HG03039 (cell line): ENCODE data around the gene CAPN13.

Source experiments
- ATAC-seq: cut with Tn5 transposase; IDR thresholded peaks from one replicate; pipeline ENCODE4 v1.9.1; 2021; ENCODE audit warnings: mild to moderate bottlenecking, moderate library complexity; ENCODE audit not compliant: unreplicated experiment

CAPN13 gene

DNA sequence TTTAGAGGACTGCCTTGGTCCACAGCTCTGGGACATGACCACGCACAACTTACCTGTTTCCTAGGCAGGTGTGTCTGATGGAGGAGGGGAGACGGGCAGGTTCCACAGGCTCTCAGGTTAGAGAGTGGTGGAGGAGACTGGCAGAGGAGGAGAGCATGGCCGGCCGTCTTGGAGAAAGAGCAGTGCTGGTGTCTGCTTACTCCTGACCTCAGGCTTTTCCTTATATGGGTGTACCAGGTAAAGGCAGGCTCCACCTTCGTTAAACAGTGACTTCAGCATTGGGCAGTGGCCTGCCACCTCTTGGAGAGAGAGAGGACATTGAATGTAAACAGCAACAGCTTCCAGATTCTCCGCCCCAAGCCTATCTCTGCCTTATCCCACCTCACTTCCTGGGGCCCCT, at the start of gene CAPN13:
Gene CAPN13, minus strand, starts transcription at position 198 of the 400 bp plus-strand sequence. CDS start 20,121 bp downstream, outside the sequence.
- no peak for ATAC-seq

DNA sequence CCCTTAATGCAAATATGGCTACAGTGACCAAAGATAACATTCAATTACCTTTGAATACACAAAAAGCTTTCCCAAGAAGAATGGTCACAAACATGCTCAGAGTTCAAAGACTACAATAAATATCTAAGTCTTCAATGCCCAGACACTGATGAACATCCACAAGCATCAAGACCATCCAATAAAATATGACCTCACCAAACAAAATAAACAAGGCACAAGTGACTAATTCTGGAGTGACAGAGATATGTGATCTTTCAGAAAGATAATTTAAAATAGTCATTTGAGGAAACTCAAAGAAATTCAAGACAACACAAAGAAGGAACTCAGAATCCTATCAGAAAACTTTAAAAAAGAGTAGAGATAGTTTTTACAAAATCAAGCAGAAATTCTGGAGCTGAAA, 40.6 kb upstream of the CAPN13 start:
- no peak for ATAC-seq

GRCh38 chr2:30847329-30847728, 40.1 kb upstream of the CAPN13 start:
- no peak for ATAC-seq

GRCh38 chr2:30828586-30828985, 21.3 kb upstream of the CAPN13 start:
- ATAC-seq = no peak

DNA sequence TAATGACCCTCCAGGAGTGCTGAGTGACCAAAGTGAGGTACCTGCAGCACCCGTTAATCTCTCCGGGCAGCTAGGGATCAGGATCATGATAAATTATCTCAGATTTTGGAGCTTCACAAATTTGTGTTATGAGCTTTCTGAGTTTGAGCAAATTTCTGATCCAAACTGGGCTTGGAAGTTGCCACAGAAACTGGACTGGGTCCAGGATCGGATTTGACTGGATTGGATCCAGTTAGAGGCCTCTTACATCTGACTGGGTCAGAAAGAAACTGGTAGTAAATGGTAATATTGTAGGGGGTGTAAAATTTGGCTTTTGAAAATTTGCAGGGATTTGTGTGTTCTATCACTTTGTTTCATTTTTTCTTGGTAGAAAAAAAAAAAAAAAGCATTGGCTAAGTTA, 19.7 kb upstream of the CAPN13 start:
- no peak for ATAC-seq

DNA sequence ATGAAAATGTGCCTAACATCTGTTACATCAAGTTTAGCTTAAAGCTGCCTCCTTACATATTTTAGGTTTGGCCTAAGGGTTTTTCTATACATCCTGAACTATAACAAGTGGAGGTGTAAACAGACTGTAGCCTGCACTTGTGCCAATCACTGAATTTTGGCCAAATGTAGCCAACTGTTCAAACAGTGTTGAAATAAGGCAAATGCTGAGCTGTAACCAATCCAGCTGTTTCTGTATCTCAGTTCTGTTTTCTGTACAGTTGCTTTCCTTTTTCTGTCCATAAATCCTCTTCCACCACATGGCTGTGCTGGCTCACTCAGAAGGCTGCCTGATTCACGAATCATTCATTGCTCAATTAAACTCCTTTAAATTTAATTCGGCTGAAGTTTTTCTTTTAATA, 19.2 kb upstream of the CAPN13 start:
- no peak for ATAC-seq

DNA sequence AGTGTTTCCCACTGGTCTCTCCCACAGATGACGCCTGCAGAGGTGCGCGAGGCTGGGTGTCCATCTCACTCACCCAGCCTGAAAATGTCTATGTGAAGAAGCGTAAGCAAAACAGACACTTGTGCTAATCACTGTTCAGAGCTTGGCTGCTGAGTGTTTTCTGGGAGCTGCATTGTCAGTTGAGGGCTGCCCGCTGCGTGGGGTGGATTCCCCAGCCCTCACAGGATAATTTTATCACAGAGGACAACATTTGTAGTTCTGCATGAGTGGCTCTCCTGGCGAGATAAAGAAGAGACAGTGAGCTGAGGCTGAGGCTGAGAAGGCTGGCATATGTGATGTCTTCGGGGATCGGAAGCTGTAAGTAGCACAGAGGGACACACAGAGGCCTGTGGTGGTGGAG, 16.2 kb upstream of the CAPN13 start:
- ATAC-seq = no peak

DNA sequence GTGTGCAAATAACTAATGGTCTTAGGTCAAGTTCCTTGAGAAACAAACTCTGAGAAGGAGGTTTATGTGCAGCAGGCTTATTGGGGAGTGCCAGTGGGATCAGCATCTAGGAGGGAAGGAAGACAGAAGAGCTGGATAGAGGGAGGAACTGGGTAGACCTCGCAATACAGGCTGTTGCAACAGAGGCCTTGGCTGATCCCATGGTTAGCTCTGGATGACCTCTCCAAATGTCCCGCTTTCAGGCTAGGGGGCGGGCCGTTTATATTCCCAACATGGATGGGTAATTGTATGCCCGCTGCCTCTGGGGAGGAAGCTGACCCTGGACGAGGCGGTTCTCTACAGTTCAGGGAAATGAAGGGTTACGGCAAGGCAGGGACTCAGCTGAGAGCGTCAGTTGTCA, 14.7 kb upstream of the CAPN13 start:
- ATAC-seq = no peak

DNA sequence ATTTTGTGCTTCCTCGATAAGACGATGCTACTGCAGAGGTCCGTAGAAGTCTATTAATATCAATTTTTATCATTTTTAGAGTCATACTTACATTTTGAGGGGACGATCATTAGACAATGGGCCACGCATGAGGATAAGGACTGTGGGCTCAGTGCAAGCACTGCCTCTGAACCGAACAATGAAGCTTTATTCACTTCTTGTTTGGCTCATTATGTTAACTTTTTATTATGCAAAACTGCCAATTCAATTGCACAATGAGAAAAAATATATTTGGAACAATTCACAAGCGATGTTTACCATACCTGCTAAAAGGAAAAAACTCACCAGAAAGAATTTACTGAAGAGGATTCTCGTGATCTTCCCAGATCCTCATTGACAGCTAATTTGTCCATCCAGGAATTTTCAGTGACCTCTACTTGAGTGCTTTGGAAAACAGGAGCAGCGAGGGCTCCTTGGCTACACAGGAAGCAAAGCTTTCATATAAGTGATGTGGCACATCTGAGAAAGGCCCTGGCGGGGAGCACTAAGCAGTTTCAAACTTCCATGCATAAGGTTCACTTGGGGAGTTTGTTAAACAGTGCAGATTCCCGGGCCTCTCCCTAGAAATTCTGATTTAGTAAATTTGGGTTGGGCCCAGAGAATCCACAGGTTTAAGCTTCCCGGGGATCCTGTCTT, 13.3 kb upstream of the CAPN13 start:
- no peak for ATAC-seq

DNA sequence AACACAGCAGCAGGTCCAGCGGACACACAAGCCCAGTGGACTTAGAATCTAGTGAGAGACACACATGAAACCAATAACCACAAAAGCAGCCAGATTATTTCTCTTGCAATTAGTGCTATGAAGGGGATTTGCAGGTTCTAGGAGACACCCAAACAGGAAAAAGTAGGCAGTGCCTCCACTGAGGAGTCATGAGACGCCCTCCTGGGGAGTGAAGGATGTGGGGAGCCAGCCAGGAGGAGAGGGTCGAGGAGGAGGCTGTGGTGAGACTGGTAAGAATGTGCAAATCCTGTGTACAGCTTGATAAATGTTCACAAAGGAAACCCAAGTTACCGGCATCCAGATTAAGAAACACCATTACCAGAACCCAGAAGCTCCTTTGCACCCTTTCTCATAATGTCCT, 2.7 kb upstream of the CAPN13 start:
- no peak for ATAC-seq

DNA sequence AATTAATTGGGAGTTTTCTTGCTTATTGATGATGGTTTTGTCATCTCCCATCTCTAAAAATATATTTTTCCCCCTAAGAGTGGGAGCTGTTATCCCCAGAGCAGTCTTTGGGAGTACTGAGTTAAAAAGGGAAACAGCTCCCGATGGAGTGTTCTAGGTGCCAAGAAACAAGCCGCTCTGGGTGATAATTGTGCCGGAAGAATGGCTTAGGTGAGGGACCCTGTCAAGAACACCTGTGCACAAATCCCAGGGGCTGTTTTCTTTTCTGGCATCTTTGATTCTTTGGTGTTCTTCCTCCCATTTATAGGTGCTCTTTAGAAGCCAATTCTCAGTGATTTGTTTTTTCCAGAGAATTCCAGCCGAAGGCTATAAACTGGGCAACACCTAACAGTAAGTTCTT, 1.4 kb upstream of the CAPN13 start:
- no peak for ATAC-seq

DNA sequence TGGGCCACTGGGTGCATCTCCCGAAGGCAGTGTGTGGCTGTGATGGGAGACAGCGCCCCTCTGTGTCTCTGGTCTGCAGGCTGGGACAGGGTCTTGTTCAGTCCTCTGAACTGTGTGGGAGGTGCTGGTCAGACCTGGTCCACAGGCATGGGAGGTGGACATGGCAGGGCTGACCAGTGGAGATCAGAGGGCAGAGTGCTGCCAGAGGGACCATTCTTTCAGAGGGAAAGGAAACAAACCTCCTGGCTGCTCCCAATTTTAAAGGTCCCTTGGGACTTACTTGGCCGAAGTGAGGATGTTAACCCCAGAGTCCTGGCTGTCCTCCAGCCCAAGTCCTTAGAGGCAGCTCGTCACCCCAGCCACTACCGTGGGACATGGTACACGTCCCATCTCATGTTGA, 4.0 kb downstream of the CAPN13 start:
- ATAC-seq = no peak

DNA sequence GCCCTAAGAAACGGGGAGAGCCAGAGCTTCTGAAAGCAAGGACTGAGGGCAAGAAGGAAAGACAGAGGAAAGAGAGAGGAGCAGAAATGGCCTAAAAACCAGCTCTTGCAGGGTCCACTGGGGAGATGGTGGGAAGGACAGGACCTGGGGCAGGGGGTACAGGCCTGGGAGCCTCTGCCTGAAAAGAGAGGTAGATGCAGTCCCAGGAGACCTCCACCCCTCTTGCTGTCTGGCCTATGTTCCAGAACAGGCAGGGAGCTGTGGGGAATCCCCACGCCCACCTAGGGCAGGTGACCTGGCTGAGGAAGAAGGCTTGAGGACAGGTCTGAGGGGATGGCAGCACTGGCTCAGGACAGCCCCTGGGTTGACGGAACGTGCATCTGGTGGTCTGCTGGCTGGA, 4.6 kb downstream of the CAPN13 start:
- ATAC-seq = no peak

- ATAC-seq = no peak
Measured at GRCh38 chr2:30801821-30802455, 5.3 kb downstream of the CAPN13 start.

DNA sequence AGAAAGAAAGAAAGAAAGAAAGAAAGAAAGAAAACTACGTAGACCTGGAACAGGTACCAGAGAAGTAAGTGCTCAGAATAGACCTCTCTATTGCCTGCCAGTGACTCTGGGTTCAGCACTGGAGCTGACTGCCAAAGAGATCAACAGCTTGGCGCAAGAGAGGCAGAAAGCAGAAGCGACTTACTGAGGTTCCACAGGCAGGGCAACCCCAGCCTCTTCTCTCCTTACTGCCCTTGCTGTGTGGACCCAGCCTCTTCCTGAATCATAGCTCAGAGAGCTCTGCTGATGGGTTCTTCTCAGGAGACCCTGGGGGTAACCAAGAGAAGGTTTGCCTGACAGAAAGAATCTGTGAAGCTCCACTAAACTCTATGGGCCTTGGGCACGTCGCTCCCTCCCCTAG, 7.1 kb downstream of the CAPN13 start:
- no peak for ATAC-seq

- ATAC-seq = no peak
Measured at GRCh38 chr2:30799366-30799765, 7.9 kb downstream of the CAPN13 start.

GRCh38 chr2:30798536-30798991, 8.7 kb downstream of the CAPN13 start:
- no peak for ATAC-seq

DNA sequence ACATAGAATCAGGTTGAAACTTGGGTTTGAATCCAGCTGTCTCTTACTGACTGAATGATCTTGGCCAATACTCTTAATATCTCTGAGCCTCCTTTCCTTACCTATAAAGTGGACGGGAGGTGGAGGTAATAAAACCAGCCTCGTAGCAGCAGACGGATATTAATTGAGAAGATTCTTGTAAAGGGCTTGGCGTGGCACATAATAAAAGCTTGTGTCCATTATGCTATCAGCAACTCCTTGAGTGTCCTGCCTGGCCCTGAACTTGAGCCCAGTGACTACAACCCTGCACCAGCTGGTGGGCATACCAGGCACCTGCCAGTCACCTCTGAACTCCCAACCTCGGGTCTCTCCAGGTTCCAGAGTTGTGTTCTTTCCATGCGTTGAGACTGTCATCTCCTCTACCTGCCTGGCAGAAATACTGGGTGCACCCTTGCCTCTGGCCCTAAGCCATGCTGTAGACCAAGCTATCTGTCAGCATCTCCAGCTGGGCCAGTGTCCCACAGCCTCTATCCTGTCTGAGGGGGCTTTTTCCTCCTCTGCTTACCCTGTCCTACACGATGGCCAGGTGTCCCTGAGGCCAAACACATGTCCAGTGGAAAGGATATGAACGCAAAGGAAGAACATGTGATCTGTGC, 9.7 kb downstream of the CAPN13 start:
- ATAC-seq = no peak

GRCh38 chr2:30796699-30797098, 10.5 kb downstream of the CAPN13 start:
- ATAC-seq = no peak

GRCh38 chr2:30792521-30792920, 14.7 kb downstream of the CAPN13 start:
- ATAC-seq = no peak

- ATAC-seq = no peak
Measured at GRCh38 chr2:30790879-30791278, 16.4 kb downstream of the CAPN13 start.

GRCh38 chr2:30789670-30790210, 17.5 kb downstream of the CAPN13 start:
- ATAC-seq = no peak
